Kidney epithelial cell (primary cell): ENCODE measurements around the gene DOK7. TPM values are rescaled to one million over a fixed set of nuclear protein-coding genes. Genes with fewer than 3 reads are reported as not detected.

Source experiments
- DNase-seq: peaks from one replicate; pipeline ENCODE4 v3.0.0-alpha.2; 2010; ENCODE audit warnings: low read depth
- H3K27me3 ChIP-seq: 2 replicates; pipeline ENCODE4 v1.6.0; 2011; ENCODE audit warnings: low read length; ENCODE audit not compliant: control insufficient read depth, insufficient read depth
- H3K36me3 ChIP-seq: 2 replicates; pipeline ENCODE4 v1.5.1; 2011; ENCODE audit warnings: low read length; ENCODE audit not compliant: control insufficient read depth, insufficient read depth
- H3K4me3 ChIP-seq: 2 replicates; pipeline ENCODE4 v1.5.1; 2011; ENCODE audit warnings: low read depth, mild to moderate bottlenecking, control low read depth, low read length
- total RNA-seq: library from RNA; depleted of rRNA; stranded (reverse); fragments of >200 nt; gene quantifications from 2 replicates; pipeline ENCODE4 v1.2.3, GENCODE V29; 2015
- TF ChIP-seq, protein P1 (sequence below): IDR thresholded peaks from 2 replicates; pipeline ENCODE4 v1.5.1; 2011; ENCODE audit warnings: mild to moderate bottlenecking, moderate library complexity, low read length, control low read depth, inconsistent platforms; ENCODE audit not compliant: insufficient read depth, poor library complexity, severe bottlenecking

The DOK7 gene
- total RNA-seq, 1 donor from 2014 or later, result 6.9 TPM

DNA sequence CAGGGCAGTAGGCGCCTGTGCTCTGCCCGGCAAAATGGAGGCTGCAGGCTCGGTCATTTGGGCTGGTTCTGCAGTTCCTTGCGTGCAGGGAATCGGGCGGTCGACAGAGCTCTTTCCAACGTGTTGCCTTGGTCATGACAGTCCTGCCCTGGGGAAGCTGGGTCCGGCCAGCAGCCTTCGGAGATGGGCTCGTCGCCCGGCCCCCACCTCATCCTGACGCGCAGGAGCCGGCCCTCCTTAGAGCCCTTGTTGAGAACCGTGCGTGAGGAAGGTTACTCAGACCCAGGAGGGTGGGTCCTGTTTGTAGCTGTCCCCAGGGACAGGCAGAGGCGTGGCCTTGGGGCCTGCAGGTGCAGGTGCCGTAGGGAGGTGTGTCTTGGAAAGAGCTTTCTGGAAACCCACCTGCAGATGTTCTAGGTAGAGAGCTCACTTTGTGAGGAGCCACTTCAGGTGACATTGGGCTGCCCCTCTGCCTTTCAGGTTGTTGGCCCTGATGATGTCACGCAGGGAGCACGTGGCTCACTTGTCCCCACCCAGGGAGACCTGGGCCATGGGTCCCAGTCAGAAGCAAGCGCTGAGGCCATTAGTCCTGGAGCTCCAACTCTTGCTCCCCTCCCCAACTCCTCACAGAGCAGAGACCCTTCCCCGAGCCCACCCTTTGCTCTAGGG lies 36.5 kb upstream of the DOK7 start:
- Histone ChIP-seq H3K27me3 (no peaks in the 10 kb centered on the region), H3K4me3 (no peak overlapping the region), H3K36me3 (no peaks in the 10 kb centered on the region)
- TF ChIP-seq, protein P1, sequence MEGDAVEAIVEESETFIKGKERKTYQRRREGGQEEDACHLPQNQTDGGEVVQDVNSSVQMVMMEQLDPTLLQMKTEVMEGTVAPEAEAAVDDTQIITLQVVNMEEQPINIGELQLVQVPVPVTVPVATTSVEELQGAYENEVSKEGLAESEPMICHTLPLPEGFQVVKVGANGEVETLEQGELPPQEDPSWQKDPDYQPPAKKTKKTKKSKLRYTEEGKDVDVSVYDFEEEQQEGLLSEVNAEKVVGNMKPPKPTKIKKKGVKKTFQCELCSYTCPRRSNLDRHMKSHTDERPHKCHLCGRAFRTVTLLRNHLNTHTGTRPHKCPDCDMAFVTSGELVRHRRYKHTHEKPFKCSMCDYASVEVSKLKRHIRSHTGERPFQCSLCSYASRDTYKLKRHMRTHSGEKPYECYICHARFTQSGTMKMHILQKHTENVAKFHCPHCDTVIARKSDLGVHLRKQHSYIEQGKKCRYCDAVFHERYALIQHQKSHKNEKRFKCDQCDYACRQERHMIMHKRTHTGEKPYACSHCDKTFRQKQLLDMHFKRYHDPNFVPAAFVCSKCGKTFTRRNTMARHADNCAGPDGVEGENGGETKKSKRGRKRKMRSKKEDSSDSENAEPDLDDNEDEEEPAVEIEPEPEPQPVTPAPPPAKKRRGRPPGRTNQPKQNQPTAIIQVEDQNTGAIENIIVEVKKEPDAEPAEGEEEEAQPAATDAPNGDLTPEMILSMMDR, result no peak
- no peak for DNase-seq

DNA sequence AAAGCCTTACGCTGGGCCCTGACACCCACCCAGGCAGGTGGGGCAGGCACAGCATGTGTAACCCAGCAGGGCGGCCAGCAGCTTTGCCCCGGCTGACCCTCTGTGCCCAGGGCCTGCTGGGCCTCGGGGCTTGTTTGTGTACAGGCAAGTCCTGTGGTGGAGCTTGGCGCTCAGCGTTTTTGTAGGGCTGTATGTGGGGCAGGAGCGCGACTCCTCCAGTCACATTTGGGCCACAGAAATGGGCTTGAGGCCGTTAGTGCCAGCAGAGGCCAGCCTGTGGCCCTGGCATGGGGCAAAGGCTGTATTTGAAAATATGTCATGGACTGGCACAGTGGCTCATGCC lies 36.0 kb upstream of the DOK7 start:
- Histone ChIP-seq H3K4me3 (no peak overlapping the region), H3K27me3 (no peaks in the 10 kb centered on the region), H3K36me3 (no peaks in the 10 kb centered on the region)
- TF ChIP-seq, protein P1, result no peak
- no peak for DNase-seq

DNA sequence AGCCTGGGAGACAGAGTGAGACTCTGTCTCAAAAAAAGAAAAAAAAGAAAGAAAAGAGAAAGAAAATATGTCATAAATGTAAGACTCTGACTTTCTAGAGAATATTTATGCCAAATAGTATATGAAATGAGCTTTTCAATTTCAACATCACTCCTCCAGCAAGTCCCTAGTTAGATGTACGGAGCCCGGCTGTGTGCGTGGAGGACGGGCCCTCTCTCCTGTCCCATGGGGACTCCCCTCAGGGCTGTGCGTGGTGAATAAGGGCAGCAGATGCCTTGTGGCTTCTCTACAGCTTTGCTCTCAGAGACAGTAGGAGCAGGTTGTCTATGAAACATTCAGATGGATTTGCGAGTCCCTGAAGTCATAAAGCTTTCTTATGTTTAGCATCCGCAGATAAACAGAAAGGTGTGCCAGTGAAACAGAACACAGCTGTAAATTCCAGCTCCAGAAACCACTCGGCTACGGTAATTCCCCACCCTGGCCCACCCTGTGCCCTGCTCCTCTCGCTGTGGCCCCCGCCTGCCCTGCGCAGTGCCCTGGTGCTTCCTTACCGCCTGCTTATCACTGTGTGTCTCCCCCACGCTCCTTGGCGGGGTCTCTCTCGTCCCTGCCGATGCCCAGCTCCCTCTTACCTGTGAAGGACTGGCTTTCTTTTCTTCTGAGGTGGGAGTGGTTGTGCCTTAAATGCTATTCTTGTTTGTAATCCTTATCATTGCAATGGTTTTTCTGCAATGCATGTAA lies 35.2 kb upstream of the DOK7 start:
- TF ChIP-seq, protein P1, result no peak
- DNase-seq, result no peak
- Histone ChIP-seq H3K27me3 (no peaks in the 10 kb centered on the region), H3K36me3 (no peaks in the 10 kb centered on the region), H3K4me3 (no peak overlapping the region)

DNA sequence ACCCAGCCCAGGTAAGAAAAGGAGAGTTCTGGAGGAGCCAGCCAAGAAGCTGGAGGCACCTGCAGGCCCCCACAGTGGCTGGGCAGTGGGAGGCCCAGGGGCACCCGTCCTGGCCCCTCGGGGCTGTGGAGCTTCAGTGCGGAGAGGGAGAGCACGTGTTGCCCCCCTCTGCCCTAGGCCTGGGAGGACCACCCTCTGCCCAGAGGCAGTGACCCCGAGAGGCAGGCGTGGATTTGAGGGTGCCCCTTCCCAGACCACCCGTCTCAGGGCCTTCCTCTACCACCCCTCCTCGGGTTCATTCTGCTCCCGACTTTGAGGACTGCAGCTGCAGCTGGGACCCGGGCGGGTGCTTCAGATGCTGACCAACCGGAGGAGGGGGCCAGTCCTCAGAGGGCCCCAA lies 33.5 kb upstream of the DOK7 start:
- no peak for DNase-seq
- peaks cover 1% of the 10 kb centered on the region for H3K36me3 ChIP-seq

DNA sequence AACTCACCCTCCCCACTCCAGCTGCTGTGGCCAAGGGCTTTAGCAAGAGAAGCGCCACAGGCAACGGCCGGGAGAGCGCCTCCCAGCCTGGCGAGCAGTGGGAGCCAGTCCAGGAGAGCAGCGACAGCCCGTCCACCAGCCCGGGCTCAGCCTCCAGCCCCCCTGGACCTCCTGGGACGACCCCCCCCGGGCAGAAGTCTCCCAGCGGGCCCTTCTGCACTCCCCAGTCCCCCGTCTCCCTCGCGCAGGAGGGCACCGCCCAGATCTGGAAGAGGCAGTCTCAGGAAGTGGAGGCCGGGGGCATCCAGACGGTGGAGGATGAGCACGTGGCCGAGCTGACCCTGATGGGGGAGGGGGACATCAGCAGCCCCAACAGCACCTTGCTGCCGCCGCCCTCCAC lies 32.6 kb upstream of the DOK7 start:
- Histone ChIP-seq H3K4me3 (no peak overlapping the region), H3K27me3 (no peaks in the 10 kb centered on the region), H3K36me3 (peaks cover 1% of the 10 kb centered on the region)
- DNase-seq, result no peak
- TF ChIP-seq, protein P1, result no peak

More for the DNA sequence above, 33.5 kb upstream of the DOK7 start:
- H3K27me3 ChIP-seq, result no peaks in the 10 kb centered on the region
- no peak overlapping the region for H3K4me3 ChIP-seq
- TF ChIP-seq, protein P1, result no peak
